Stimulated activated CD4-positive, alpha-beta T cell treated with anti-CD3 and anti-CD28 coated beads, Interleukin-2, amount 100 ng/mL, for 48 hours (primary cell): ENCODE measurements around the gene WIPF2.

ENCODE experiments used
- DNase-seq, 2 donors: peaks; one replicate each; pipeline ENCODE4 v3.0.0-alpha.2; 2020

WIPF2 gene

GRCh38 chr17:40253565-40253964, 34.5 kb downstream of the WIPF2 start:
- no peak for DNase-seq

- no peak for DNase-seq
Observed at GRCh38 chr17:40259505-40259904, 40.4 kb downstream of the WIPF2 start.

- no peak for DNase-seq
Observed at GRCh38 chr17:40260528-40260927, 41.4 kb downstream of the WIPF2 start.

- no peak for DNase-seq
Observed at GRCh38 chr17:40264458-40265185, 45.5 kb downstream of the WIPF2 start.

GRCh38 chr17:40265337-40265736, 46.2 kb downstream of the WIPF2 start:
- no peak for DNase-seq

GRCh38 chr17:40266882-40267281, 47.8 kb downstream of the WIPF2 start:
- no peak for DNase-seq

- DNase-seq, result no peak
Observed at GRCh38 chr17:40268141-40268712, 49.1 kb downstream of the WIPF2 start.

- DNase-seq, result no peak
Observed at GRCh38 chr17:40278414-40278813, 59.3 kb downstream of the WIPF2 start.

GRCh38 chr17:40279402-40279801, 60.3 kb downstream of the WIPF2 start:
- no peak for DNase-seq

GRCh38 chr17:40281663-40282062, 62.6 kb downstream of the WIPF2 start:
- DNase-seq, result no peak

- no peak for DNase-seq
Observed at GRCh38 chr17:40283662-40284061, 64.6 kb downstream of the WIPF2 start.

- DNase-seq, result no peak
Observed at GRCh38 chr17:40284085-40284713, 65.1 kb downstream of the WIPF2 start.

- DNase-seq, result no peak
Observed at GRCh38 chr17:40286473-40286872, 67.4 kb downstream of the WIPF2 start.

- DNase-seq, result no peak
Observed at GRCh38 chr17:40287159-40287493, 68.0 kb downstream of the WIPF2 start.

GRCh38 chr17:40287494-40288369, 68.6 kb downstream of the WIPF2 start, which contains the start of gene CDC6:
TSS of gene CDC6 (plus strand) at chr17:40287879. CDS start at chr17:40289421, 1,542 bp downstream.
- DNase-seq, result peak; percentile 97 to 98

GRCh38 chr17:40290629-40291280, 71.7 kb downstream of the WIPF2 start:
- DNase-seq, result no peak

- DNase-seq, result no peak
Observed at GRCh38 chr17:40291281-40291664, 72.2 kb downstream of the WIPF2 start.

- DNase-seq, result no peak
Observed at GRCh38 chr17:40293363-40293762, 74.3 kb downstream of the WIPF2 start.

- no peak for DNase-seq
Observed at GRCh38 chr17:40295488-40296436, 76.7 kb downstream of the WIPF2 start.

GRCh38 chr17:40297511-40297910, 78.4 kb downstream of the WIPF2 start:
- no peak for DNase-seq

- no peak for DNase-seq
Observed at GRCh38 chr17:40298726-40299125, 79.6 kb downstream of the WIPF2 start.
